Uterus (tissue), 2 donors: ENCODE data around the gene PHF1.

Source experiments
- CTCF ChIP-seq, 4 experiments: fragments of 200-600 bp in 2 of 4; fragments of 450-650 bp in 2 of 4; sonication (generic) in 2 of 4; IDR thresholded peaks; one replicate each; pipeline ENCODE4 v1.5.1; 2016 to 2019; ENCODE audit warnings: antibody characterized with exemption in 4 of 4, mild to moderate bottlenecking in 2 of 4, moderate library complexity in 1 of 4
- POLR2A ChIP-seq, 2 donors: fragments of 450-650 bp; IDR thresholded peaks; one replicate each; pipeline ENCODE4 v1.6.1; 2016; ENCODE audit warnings: antibody characterized with exemption in 2 of 2, mild to moderate bottlenecking in 1 of 2, moderate library complexity in 1 of 2

- TF ChIP-seq CTCF (IDR thresholded peaks at IDR 0.05) (no peak), POLR2A (IDR thresholded peaks at IDR 0.05) (no peak)
Measured at GRCh38 chr6:33383427-33384185, 27.2 kb upstream of the PHF1 start.
